ENCODE results near the gene TDP1. TPM values are rescaled to one million over a fixed set of nuclear protein-coding genes. Genes with fewer than 3 reads are reported as not detected.

TDP1 gene
- 11.9 to 17.8 TPM (median 13.8 TPM) in 5 replicates for total RNA-seq (2022; extraction: Qiagen RNA extraction; ENCODE audit: low read depth)

DNA sequence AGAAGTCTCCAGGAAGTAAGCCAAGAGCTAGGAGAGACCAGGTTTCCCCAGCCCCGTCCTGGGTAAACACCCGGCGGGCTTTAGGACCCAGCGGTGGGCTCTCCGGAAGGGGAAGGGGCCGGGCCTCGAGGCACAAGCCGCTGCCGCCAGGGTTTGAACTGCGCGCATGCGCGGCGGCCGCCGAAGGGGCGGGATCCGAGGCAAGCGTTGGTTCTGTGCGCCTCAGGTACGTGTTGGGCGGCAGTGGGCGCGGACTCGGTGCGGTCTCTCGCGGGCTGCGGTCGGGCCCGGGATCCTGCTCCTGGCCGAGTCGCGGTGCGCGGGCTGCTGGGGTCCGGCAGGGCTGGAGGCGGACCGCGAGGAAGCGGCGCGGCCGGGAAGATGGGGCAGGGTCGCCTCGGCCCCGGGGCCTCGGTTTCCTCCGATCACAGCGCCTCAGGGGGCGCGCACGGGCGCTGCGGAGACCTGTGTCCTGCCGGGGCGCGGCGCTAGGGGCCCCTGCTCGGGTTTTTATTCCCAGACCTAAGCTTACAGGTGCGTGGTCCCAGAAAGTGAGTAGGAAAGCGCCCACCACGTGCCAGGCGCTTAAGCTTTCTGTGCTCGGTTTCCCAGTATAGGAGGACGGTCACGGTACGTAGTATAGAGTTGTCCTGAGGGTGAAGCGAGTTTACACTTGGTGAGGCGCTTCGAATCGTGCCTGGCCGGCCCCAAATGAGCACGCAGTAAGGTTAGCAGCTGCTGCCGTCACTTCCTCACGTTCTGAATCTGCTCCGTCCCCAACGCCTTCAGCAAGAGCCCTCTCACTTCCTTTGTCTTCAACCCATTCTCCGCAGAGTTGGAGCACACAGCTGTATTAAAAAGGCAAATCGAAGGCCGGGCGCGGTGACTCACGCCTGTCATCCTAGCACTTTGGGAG is at the start of gene TDP1:
Gene TDP1 (plus strand): TSS at position 183 of the 916 bp plus-strand sequence. CDS start 7,188 bp downstream, outside the sequence.

GRCh38 chr14:89954070-89955021 is 1.4 kb upstream of the TDP1 start, which contains the start of gene EFCAB11:
Gene EFCAB11 (minus strand): TSS chr14:89954730. CDS start chr14:89954660, 70 bp downstream.

DNA sequence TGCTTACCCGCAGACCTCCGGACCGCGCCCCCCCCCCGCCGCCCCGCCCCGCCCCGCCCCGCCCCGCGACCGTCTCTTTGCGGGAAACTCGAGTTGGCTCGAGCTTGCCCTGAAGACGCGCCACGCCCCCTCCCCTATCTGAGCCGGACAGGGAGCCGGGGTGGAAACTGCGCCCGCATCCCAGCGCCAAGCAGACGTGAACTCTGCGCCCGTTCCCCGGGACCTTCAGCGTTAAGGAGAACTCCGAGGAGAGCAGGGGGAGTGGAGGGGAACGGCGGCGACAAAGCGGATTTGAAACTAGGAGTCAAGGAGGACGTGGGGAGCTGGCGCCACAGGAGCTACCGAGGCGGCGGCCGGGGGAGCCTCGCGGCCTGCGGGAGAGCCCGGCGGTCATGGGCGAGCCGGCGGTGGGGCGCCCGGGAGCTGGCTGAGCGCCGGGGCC is 106.0 kb downstream of the TDP1 start, which contains the start of gene KCNK13:
Gene KCNK13 (plus strand): TSS at position 310 of the 442 bp plus-strand sequence. CDS start 212 bp downstream, outside the sequence.

Other genes with a start within 250 kb of the TDP1 start
- gene EFCAB11, start 1.2 kb upstream of the TDP1 start, total RNA-seq (2022; extraction: Qiagen RNA extraction; ENCODE audit: low read depth) = 11.7 to 14.4 TPM (median 12.6 TPM) in 5 replicates
- 0.05 to 0.19 TPM (median 0.17 TPM) in 4 of 5 replicates, not detected in the other for gene KCNK13, start 106.1 kb downstream of the TDP1 start, total RNA-seq (2022; extraction: Qiagen RNA extraction; ENCODE audit: low read depth)

Data from A549 treated with CpdA at 1 μM for 4 hours (cell line).